ENCODE measurements around the gene LDB2.

Gene LDB2

GRCh38 chr4:16692961-16693506, 205.4 kb downstream of the LDB2 start:
- Mint-ChIP-seq H3K4me3 (no peak overlapping the region), H3K27ac (no peak overlapping the region), H3K36me3 (no peaks in the 10 kb centered on the region), H3K4me1 (no peaks in the 10 kb centered on the region), H3K9me3 (peaks cover 8% of the 10 kb centered on the region)
- DNase-seq (ENCODE audit: low spot score in 2 of 2) = no peak
- no peak for ATAC-seq

GRCh38 chr4:16692524-16692923, 205.9 kb downstream of the LDB2 start:
- Mint-ChIP-seq H3K9me3 (peaks cover 7% of the 10 kb centered on the region), H3K36me3 (no peaks in the 10 kb centered on the region), H3K4me1 (no peaks in the 10 kb centered on the region), H3K4me3 (no peak overlapping the region), H3K27ac (no peak overlapping the region)
- ATAC-seq = no peak
- DNase-seq (ENCODE audit: low spot score in 2 of 2) = no peak

GRCh38 chr4:16692046-16692445, 206.4 kb downstream of the LDB2 start:
- Mint-ChIP-seq H3K27ac (no peak overlapping the region), H3K9me3 (peaks cover 5% of the 10 kb centered on the region), H3K4me1 (no peaks in the 10 kb centered on the region), H3K36me3 (no peaks in the 10 kb centered on the region), H3K4me3 (no peak overlapping the region)
- DNase-seq (ENCODE audit: low spot score in 2 of 2) (no peak), ATAC-seq (no peak)

- H3K4me1 Mint-ChIP-seq = no peaks in the 10 kb centered on the region
- H3K4me3 Mint-ChIP-seq = no peak overlapping the region
- ATAC-seq (no peak), DNase-seq (ENCODE audit: low spot score in 2 of 2) (no peak)
- no peaks in the 10 kb centered on the region for H3K36me3 Mint-ChIP-seq
- H3K9me3 Mint-ChIP-seq = peaks cover 5% of the 10 kb centered on the region
- H3K27ac Mint-ChIP-seq = no peak overlapping the region
Observed at GRCh38 chr4:16691450-16691849, 207.0 kb downstream of the LDB2 start.

GRCh38 chr4:16687845-16688244, 210.6 kb downstream of the LDB2 start:
- H3K4me3 Mint-ChIP-seq = no peak overlapping the region
- H3K36me3 Mint-ChIP-seq = no peaks in the 10 kb centered on the region
- peaks cover 6% of the 10 kb centered on the region for H3K9me3 Mint-ChIP-seq
- ATAC-seq (no peak), DNase-seq (ENCODE audit: low spot score in 2 of 2) (no peak)
- no peaks in the 10 kb centered on the region for H3K4me1 Mint-ChIP-seq
- H3K27ac Mint-ChIP-seq = no peak overlapping the region

GRCh38 chr4:16687011-16687410, 211.4 kb downstream of the LDB2 start:
- Mint-ChIP-seq H3K4me3 (no peak overlapping the region), H3K27ac (no peak overlapping the region), H3K4me1 (no peaks in the 10 kb centered on the region), H3K9me3 (peaks cover 6% of the 10 kb centered on the region), H3K36me3 (no peaks in the 10 kb centered on the region)
- ATAC-seq (no peak), DNase-seq (ENCODE audit: low spot score in 2 of 2) (no peak)

- no peak overlapping the region for H3K4me3 Mint-ChIP-seq
- H3K4me1 Mint-ChIP-seq = no peaks in the 10 kb centered on the region
- H3K36me3 Mint-ChIP-seq = no peaks in the 10 kb centered on the region
- DNase-seq (ENCODE audit: low spot score in 2 of 2) (no peak), ATAC-seq (no peak)
- H3K27ac Mint-ChIP-seq = no peak overlapping the region
- peaks cover 6% of the 10 kb centered on the region for H3K9me3 Mint-ChIP-seq
Observed at GRCh38 chr4:16686195-16686594, 212.2 kb downstream of the LDB2 start.

- H3K4me3 Mint-ChIP-seq = no peak overlapping the region
- no peak overlapping the region for H3K27ac Mint-ChIP-seq
- H3K9me3 Mint-ChIP-seq = peaks cover 6% of the 10 kb centered on the region
- no peak for DNase-seq (ENCODE audit: low spot score in 2 of 2)
- H3K36me3 Mint-ChIP-seq = no peaks in the 10 kb centered on the region
- no peaks in the 10 kb centered on the region for H3K4me1 Mint-ChIP-seq
- no peak for ATAC-seq
Observed at GRCh38 chr4:16685536-16685935, 212.9 kb downstream of the LDB2 start.

GRCh38 chr4:16684935-16685334, 213.5 kb downstream of the LDB2 start:
- no peak for ATAC-seq
- Mint-ChIP-seq H3K4me1 (no peaks in the 10 kb centered on the region), H3K36me3 (no peaks in the 10 kb centered on the region), H3K4me3 (no peak overlapping the region), H3K27ac (no peak overlapping the region), H3K9me3 (peaks cover 5% of the 10 kb centered on the region)
- no peak for DNase-seq (ENCODE audit: low spot score in 2 of 2)

- DNase-seq (ENCODE audit: low spot score in 2 of 2) (no peak), ATAC-seq (no peak)
- H3K36me3 Mint-ChIP-seq = no peaks in the 10 kb centered on the region
- peaks cover 5% of the 10 kb centered on the region for H3K9me3 Mint-ChIP-seq
- H3K4me1 Mint-ChIP-seq = no peaks in the 10 kb centered on the region
- H3K27ac Mint-ChIP-seq = no peak overlapping the region
- H3K4me3 Mint-ChIP-seq = no peak overlapping the region
Observed at GRCh38 chr4:16684097-16684496, 214.3 kb downstream of the LDB2 start.

GRCh38 chr4:16682975-16683374, 215.5 kb downstream of the LDB2 start:
- DNase-seq (ENCODE audit: low spot score in 2 of 2) (no peak), ATAC-seq (no peak)
- H3K9me3 Mint-ChIP-seq = peaks cover 2% of the 10 kb centered on the region

GRCh38 chr4:16677001-16677944, 221.2 kb downstream of the LDB2 start:
- H3K36me3 Mint-ChIP-seq = no peaks in the 10 kb centered on the region
- no peaks in the 10 kb centered on the region for H3K9me3 Mint-ChIP-seq
- no peak overlapping the region for H3K4me3 Mint-ChIP-seq
- ATAC-seq (no peak), DNase-seq (ENCODE audit: low spot score in 2 of 2) (no peak)
- H3K4me1 Mint-ChIP-seq = no peaks in the 10 kb centered on the region
- H3K27ac Mint-ChIP-seq = no peak overlapping the region

More at GRCh38 chr4:16682975-16683374, 215.5 kb downstream of the LDB2 start:
- H3K4me1 Mint-ChIP-seq = no peaks in the 10 kb centered on the region
- H3K36me3 Mint-ChIP-seq = no peaks in the 10 kb centered on the region
- H3K27ac Mint-ChIP-seq = no peak overlapping the region
- H3K4me3 Mint-ChIP-seq = no peak overlapping the region

- no peak overlapping the region for H3K27ac Mint-ChIP-seq
- no peaks in the 10 kb centered on the region for H3K9me3 Mint-ChIP-seq
- no peaks in the 10 kb centered on the region for H3K36me3 Mint-ChIP-seq
- no peaks in the 10 kb centered on the region for H3K4me1 Mint-ChIP-seq
- no peak for DNase-seq (ENCODE audit: low spot score in 2 of 2)
- ATAC-seq = no peak
- no peak overlapping the region for H3K4me3 Mint-ChIP-seq
Observed at GRCh38 chr4:16676230-16676770, 222.1 kb downstream of the LDB2 start.

- no peak overlapping the region for H3K4me3 Mint-ChIP-seq
Observed at GRCh38 chr4:16674082-16674481, 224.4 kb downstream of the LDB2 start.

GRCh38 chr4:16672421-16672820, 226.0 kb downstream of the LDB2 start:
- H3K27ac Mint-ChIP-seq = no peak overlapping the region
- no peaks in the 10 kb centered on the region for H3K36me3 Mint-ChIP-seq
- H3K4me1 Mint-ChIP-seq = no peaks in the 10 kb centered on the region
- no peaks in the 10 kb centered on the region for H3K9me3 Mint-ChIP-seq
- no peak for DNase-seq (ENCODE audit: low spot score in 2 of 2)
- H3K4me3 Mint-ChIP-seq = no peak overlapping the region
- ATAC-seq = no peak

More at GRCh38 chr4:16674082-16674481, 224.4 kb downstream of the LDB2 start:
- H3K36me3 Mint-ChIP-seq = no peaks in the 10 kb centered on the region
- H3K27ac Mint-ChIP-seq = no peak overlapping the region
- ATAC-seq = no peak
- no peaks in the 10 kb centered on the region for H3K9me3 Mint-ChIP-seq
- no peak for DNase-seq (ENCODE audit: low spot score in 2 of 2)
- H3K4me1 Mint-ChIP-seq = no peaks in the 10 kb centered on the region

GRCh38 chr4:16671741-16672140, 226.7 kb downstream of the LDB2 start:
- no peaks in the 10 kb centered on the region for H3K36me3 Mint-ChIP-seq
- no peak overlapping the region for H3K4me3 Mint-ChIP-seq
- H3K9me3 Mint-ChIP-seq = no peaks in the 10 kb centered on the region
- DNase-seq (ENCODE audit: low spot score in 2 of 2) (no peak), ATAC-seq (no peak)
- H3K4me1 Mint-ChIP-seq = no peaks in the 10 kb centered on the region
- H3K27ac Mint-ChIP-seq = no peak overlapping the region

Measured in stimulated activated effector memory CD8-positive, alpha-beta T cell treated with anti-CD3 and anti-CD28 coated beads, Interleukin-12 subunit alpha, Interleukin-12 subunit beta, amount 100 ng/mL, for 72 hours (primary cell).